Mucosa of descending colon (tissue), 3 donors: Measurements from ENCODE around the gene NFATC3. TPM values are rescaled to one million over a fixed set of nuclear protein-coding genes. Genes with fewer than 3 reads are reported as not detected.

Experiments used
- ATAC-seq: fragments of 200-7000 bp; cut with Tn5 transposase; one replicate; pipeline ENCODE4 v1.9.1; 2020; ENCODE audit warnings: mild to moderate bottlenecking, moderate library complexity
- DNase-seq, 3 donors: peaks; one replicate each; pipeline ENCODE4 v3.0.0-alpha.2; 2020
- H3K36me3 ChIP-seq: fragments of 200-600 bp; one replicate; pipeline ENCODE4 v1.8.0; 2021; ENCODE audit warnings: low read depth, mild to moderate bottlenecking
- H3K4me1 ChIP-seq: fragments of 200-600 bp; one replicate; pipeline ENCODE4 v1.8.0; 2021; ENCODE audit warnings: low read depth, mild to moderate bottlenecking
- H3K4me3 ChIP-seq: fragments of 200-600 bp; one replicate; pipeline ENCODE4 v1.8.0; 2021; ENCODE audit warnings: mild to moderate bottlenecking
- H3K9me3 ChIP-seq: fragments of 200-600 bp; one replicate; pipeline ENCODE4 v1.8.0; 2021; ENCODE audit warnings: mild to moderate bottlenecking
- intact Hi-C, 2 donors: fragments of 100-400 bp; cut with DNase I in 1 of 2; cut with micrococcal nuclease in 1 of 2; formaldehyde crosslinking; loops; one replicate each; pipeline versions ENCODE4 v1.11.0 to v1.11.1; 2022; cut with DNase I, micrococcal nuclease
- total RNA-seq, 3 donors: library from RNA; stranded (reverse); fragmentation: NEBNext Ultra II Directional in 2 of 3; extraction: Animal tissue kit (Norgen Biotek cat#: 25700) in 2 of 3; gene quantifications; one replicate each; pipeline versions ENCODE4 v1.2.1 to v1.2.4, GENCODE V29; 2021 to 2023
- TF ChIP-seq, protein P1 (sequence below): fragments of 200-600 bp; IDR thresholded peaks from one replicate; pipeline ENCODE4 v1.8.0; 2022; ENCODE audit warnings: antibody characterized with exemption, mild to moderate bottlenecking
- donor health status: DM: no; HTN: no; CAD: no; lungs with moderate emphysema.
- donor health status: DM: no; HTN: no; CAD: no.
- donor health status: DM: no; HTN: yes; CAD: no.

The NFATC3 gene
- total RNA-seq, 3 donors from 2014 or later = 24.2 to 44.0 (median 25.5) TPM

DNA sequence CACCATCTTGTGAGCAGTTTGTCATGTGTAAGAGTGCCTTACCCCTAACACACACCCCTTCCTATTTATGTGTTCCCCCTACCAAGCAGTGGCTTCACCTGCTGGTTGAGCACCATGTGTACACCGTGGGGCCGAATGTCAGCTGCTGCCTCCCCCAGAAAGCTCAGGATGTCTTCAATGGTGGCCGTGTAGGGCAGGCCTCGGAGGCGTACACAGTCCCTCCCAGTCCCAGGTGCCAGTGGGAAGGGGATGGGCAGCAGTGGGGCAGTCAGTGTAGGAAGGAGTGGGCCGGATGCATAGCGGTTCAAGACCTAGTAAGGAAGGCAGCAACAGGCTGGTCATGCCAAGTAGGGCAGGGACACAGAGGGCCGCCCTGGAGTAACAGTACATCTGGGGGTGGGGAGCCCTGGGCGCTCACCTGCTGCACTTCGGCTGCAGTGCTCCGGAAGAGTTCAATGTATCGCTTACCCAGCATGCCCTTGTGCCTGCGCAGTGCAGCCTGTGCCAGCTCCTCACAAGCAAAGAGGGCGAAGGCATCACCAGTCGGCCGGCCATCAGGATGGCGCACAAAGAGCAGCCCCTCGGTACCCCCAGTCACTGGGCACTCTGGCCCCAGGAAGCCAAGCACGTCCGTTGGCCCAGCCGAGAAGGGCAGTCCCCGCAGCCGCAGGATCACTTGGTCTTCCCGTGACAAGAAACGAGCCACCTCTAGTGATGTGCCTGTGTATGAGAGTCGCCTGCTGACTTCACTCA, 146.4 kb downstream of the NFATC3 start:
- Histone ChIP-seq H3K4me1 (peaks cover 25% of the 10 kb centered on the region), H3K4me3 (no peak overlapping the region), H3K9me3 (no peaks in the 10 kb centered on the region), H3K36me3 (peaks cover 6% of the 10 kb centered on the region)
- no peak for ATAC-seq
- no peak for DNase-seq
- TF ChIP-seq, protein P1, sequence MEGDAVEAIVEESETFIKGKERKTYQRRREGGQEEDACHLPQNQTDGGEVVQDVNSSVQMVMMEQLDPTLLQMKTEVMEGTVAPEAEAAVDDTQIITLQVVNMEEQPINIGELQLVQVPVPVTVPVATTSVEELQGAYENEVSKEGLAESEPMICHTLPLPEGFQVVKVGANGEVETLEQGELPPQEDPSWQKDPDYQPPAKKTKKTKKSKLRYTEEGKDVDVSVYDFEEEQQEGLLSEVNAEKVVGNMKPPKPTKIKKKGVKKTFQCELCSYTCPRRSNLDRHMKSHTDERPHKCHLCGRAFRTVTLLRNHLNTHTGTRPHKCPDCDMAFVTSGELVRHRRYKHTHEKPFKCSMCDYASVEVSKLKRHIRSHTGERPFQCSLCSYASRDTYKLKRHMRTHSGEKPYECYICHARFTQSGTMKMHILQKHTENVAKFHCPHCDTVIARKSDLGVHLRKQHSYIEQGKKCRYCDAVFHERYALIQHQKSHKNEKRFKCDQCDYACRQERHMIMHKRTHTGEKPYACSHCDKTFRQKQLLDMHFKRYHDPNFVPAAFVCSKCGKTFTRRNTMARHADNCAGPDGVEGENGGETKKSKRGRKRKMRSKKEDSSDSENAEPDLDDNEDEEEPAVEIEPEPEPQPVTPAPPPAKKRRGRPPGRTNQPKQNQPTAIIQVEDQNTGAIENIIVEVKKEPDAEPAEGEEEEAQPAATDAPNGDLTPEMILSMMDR = no peak
- intact Hi-C loops = no loop called here

DNA sequence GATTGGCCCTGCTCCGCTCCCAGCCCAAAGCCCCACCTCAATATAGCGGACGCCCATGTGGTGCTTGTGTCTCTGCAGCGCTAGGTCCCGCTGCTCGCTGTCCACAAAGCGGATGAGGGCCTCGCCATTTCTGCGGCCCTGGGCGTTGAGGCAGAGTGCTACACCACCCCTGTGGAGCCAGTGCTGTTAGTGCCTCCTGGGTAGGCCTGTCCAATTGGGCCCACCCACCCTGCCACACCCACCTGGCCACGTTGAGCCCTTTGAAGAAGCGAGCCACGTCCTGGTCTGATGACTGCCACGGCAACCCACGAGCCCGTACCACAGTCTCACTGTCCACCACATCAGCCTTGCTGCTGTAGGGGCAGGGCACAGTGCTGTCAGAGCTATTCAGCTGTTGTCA, 147.2 kb downstream of the NFATC3 start:
- ATAC-seq (no peak), DNase-seq (peak in 2 of 3 donors; percentile 58 to 62)
- TF ChIP-seq, protein P1 = no peak
- intact Hi-C loops = no loop called here
- Histone ChIP-seq H3K36me3 (peaks cover 3% of the 10 kb centered on the region), H3K9me3 (no peaks in the 10 kb centered on the region), H3K4me3 (no peak overlapping the region), H3K4me1 (peaks cover 19% of the 10 kb centered on the region)

DNA sequence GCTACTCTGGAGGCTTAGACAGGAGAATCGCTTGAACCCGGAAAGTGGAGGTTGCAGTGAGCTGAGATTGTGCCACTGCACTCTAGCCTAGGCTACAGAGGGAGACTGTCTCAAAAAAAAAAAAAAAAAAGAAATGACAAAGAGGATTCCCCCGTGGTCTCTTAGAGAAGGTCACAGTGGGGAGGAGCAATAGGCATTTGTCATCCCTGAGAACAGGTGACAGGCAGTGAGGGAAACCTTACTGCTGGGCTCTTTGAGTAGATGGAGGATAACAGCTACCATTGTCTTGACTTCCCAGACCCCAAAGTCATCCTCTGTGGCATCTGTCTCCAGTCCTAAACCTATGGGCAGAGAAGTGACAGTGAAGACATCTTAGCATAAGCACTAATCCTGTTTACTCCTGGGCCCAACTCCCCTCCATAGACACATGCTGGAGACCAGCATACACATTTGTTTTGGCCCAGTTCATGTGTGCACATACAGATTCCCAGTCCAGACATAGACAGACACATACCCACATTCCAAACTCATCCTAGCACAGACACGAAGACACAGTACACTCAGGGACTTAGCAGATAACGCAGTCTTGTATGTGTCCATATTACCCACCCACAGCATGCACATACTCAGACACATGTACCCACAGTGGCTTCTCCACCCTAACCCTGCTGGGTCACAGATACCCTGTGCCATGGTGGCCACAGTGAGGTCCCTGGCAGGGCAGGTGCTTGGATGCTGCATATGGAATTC, 148.1 kb downstream of the NFATC3 start:
- ATAC-seq (no peak), DNase-seq (no peak)
- Histone ChIP-seq H3K36me3 (peaks cover 3% of the 10 kb centered on the region), H3K4me3 (no peak overlapping the region), H3K4me1 (peaks cover 15% of the 10 kb centered on the region), H3K9me3 (no peaks in the 10 kb centered on the region)
- intact Hi-C loops = no loop called here
- TF ChIP-seq, protein P1 = no peak

DNA sequence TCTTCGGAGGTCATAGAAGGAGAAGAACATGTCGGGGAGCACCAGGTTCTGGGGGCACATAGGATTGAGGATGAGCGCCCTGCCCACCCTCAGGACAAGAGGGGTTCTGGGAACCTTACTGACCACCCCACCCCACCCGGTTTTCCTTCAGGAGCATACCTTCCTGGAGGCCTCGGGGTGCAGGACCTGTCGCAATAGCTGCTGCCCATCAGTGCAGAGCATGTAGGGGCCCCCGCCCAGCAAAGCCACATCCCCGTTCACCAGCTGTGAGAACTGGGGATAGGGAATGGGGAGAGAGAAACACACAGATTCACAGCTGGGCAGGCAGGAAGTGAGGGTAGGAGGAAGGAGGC, 148.6 kb downstream of the NFATC3 start:
- Histone ChIP-seq H3K4me1 (peaks cover 14% of the 10 kb centered on the region), H3K36me3 (peaks cover 3% of the 10 kb centered on the region), H3K4me3 (no peak overlapping the region), H3K9me3 (no peaks in the 10 kb centered on the region)
- ATAC-seq (no peak), DNase-seq (no peak)
- intact Hi-C loops = no loop called here
- TF ChIP-seq, protein P1 = no peak

DNA sequence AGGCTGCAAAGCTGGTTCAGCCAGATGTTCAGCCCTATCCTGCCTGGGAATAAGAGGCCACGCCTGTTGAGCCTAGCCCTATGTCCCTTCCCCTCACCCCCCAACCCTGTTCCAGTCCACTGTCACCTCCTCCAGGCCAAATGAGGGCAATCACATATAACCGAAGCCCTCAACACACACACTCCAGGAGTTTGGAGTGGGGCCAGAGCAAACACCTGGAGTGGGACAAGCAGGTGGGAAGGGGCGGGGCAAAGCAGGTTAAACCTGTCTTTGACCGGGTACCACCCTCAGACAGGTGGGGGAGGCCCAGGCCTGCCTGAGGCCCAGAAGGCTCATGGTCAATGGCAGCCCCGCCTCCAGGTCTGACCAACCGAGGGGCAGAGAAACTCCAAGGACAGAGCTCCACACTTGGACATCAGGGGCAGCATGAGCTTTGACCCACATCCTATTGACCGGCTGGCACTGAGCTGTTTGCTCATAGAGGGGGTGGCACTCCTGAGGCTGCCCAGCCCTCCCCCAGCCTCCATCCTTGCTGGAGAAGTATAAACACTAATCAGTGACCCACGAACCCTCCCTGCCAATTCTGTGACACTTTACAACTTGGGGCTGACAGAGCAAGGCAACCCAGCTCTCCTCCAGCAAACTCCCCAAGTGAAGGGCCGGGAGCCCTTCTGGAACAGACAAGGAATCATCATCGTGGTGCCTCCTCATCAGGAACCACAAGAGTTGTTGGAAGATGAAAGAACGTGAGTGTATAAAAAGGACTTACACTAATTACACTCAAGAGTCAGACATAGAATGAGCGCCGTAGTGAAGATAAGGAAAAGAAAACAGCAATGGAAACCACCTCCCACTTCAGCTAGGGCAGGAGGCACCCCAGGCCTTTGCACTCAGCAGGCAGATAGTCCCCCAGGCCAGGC, 149.3 kb downstream of the NFATC3 start:
- peak; percentile 57 for ATAC-seq
- no peaks in the 10 kb centered on the region for H3K9me3 ChIP-seq
- intact Hi-C loops = no loop called here
- H3K4me3 ChIP-seq = peak overlapping the region; percentile 29
- H3K4me1 ChIP-seq = peaks cover 15% of the 10 kb centered on the region
- DNase-seq = peak; percentile 95 to 99 (median 96)
- TF ChIP-seq, protein P1 = no peak
- H3K36me3 ChIP-seq = peaks cover 3% of the 10 kb centered on the region
